Epithelial cell of proximal tubule (primary cell): ENCODE measurements around the gene LEMD2. TPM values are rescaled to one million over a fixed set of nuclear protein-coding genes. Genes with fewer than 3 reads are reported as not detected.
A peak's percentile ranks its signal among the peaks of the same experiment; 100 is the strongest.

Source experiments
- DNase-seq: peaks from one replicate; pipeline ENCODE4 v3.0.0-alpha.2; 2011; ENCODE audit warnings: low read depth
- H3K4me3 ChIP-seq: 2 replicates; pipeline ENCODE4 v1.5.1; 2011; ENCODE audit warnings: low read depth, mild to moderate bottlenecking, low read length
- CTCF ChIP-seq: conservative IDR thresholded peaks from 2 replicates; pipeline ENCODE4 v1.5.1; 2012; ENCODE audit warnings: low read depth, mild to moderate bottlenecking, low read length
- total RNA-seq: library from RNA; depleted of rRNA; stranded (reverse); fragments of >200 nt; gene quantifications from 2 replicates; pipeline ENCODE4 v1.2.3, GENCODE V29; 2015

The LEMD2 gene
- total RNA-seq, 1 donor from 2014 or later: 42.0 TPM

- DNase-seq: no peak
- TF ChIP-seq CTCF: no peak
- H3K4me3 ChIP-seq: no peak overlapping the region
These were observed 41.8 kb upstream of the LEMD2 start for GRCh38 chr6:33830635-33831240.

GRCh38 chr6:33828764-33829731, 40.1 kb upstream of the LEMD2 start:
- no peak for TF ChIP-seq CTCF
- no peak overlapping the region for H3K4me3 ChIP-seq
- DNase-seq: no peak

DNA sequence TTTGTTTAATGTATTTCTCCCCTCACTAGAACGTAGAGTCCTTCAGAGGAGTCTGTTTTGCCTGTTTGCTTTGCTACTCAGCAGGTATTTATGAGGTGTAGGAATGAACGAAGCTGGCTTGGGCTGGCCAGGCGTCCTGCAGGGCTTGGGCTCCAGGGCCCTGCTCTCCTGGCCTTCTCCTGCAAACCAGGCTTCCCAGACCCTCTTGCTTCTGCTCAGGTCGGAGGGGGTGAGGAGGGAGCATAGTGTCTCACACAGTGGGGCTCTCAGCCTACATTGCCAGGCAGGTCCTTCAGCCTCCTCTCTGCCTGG, 39.5 kb upstream of the LEMD2 start:
- no peak overlapping the region for H3K4me3 ChIP-seq
- no peak for DNase-seq
- TF ChIP-seq CTCF: no peak

DNA sequence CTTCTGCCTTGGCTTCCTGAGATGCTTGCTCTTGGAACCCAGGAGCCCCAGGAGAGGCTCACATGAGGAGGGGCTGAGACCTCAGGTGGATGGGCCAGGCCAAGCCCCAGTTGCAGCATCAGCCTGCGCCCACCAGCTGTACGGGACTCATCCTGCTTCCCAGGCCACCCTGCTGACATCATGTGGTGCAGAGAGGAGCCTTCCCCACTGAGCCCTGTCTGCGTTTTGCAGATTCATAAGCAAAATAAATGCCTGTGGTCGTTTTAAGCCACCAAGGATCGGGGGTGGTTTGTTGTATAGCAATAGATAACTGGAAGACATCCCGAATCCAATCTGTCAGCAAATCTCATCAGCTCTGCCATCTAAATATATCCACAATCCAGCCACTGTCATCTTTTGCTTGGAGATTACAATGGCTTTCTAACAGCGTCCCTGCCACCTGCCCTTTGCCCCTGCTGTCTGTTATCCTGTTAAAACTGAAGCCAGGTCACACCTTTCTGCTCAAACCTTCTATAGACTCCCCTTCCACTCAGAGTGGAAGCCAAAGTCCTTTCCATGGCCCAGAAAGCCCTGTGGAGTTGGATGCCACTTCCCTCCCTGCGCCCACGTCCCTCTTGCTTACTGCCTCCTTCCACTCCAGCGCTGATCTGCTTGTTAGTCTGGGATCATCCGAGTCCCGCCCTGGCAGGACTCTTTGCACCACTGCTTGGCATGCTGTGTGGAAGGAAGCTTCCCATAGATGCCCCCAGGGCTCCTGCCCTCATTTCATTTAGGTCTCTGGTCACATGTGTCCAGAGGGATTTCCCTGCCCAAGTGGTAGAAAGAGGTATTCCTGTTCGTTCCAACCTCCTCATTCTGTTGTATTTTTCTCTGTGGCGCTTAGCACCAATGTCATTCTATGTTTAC, 38.9 kb upstream of the LEMD2 start:
- no peak for DNase-seq
- no peak overlapping the region for H3K4me3 ChIP-seq
- no peak for TF ChIP-seq CTCF

GRCh38 chr6:33826537-33826936, 37.6 kb upstream of the LEMD2 start:
- H3K4me3 ChIP-seq: no peak overlapping the region
- TF ChIP-seq CTCF: no peak

DNA sequence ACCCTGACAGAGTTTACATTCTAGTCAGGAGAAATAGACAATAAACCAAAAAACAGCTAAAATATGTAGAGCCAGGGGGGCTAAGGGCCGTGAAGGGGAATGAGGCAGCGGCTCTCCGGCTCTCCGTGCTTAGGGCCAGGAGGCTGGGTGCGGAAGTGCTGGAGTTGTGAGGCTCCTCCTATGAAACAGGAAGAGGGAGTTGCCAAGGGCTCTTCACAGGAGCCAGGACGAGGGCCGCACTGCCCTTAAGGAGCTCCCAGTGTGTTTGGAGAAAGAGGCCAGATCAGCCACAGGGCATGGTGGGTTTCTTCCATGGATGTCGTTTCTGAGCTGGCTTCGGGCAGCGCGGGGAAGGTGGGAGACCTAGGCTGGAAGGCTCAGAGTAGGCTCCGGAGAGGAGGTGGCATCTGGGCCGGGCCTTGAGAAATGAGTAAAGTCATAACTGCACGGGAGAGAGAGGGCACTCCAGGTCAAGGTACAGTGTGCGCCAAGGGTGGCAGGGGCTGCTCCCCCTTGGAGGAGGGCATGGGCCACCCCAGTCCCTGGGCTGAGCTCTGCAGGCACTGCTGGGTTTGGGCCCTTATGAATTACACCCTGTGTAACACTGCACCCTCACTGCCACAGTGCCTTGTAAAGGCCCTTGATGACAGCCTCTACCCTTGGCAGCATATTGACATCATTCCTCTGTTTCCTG, 35.7 kb upstream of the LEMD2 start:
- DNase-seq: no peak
- H3K4me3 ChIP-seq: peak overlapping the region; percentile 63

More at GRCh38 chr6:33826537-33826936, 37.6 kb upstream of the LEMD2 start:
- DNase-seq: no peak

More for the DNA sequence above, 35.7 kb upstream of the LEMD2 start:
- no peak for TF ChIP-seq CTCF
